Measurements from ENCODE around the gene PAQR4. TPM values are rescaled to one million over a fixed set of nuclear protein-coding genes. Genes with fewer than 3 reads are reported as not detected.

Gene PAQR4
- total and polyA plus RNA-seq, 2 of the 13 experiments (the other 11 are each of a cell fraction or from before 2014, with no cell fraction given): 15.9 to 24.8 TPM

- TF ChIP-seq, protein P1, sequence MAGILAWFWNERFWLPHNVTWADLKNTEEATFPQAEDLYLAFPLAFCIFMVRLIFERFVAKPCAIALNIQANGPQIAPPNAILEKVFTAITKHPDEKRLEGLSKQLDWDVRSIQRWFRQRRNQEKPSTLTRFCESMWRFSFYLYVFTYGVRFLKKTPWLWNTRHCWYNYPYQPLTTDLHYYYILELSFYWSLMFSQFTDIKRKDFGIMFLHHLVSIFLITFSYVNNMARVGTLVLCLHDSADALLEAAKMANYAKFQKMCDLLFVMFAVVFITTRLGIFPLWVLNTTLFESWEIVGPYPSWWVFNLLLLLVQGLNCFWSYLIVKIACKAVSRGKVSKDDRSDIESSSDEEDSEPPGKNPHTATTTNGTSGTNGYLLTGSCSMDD (CRISPR knock-in tag; IDR thresholded peaks at IDR 0.05): no peak
- TF ChIP-seq, protein P2, sequence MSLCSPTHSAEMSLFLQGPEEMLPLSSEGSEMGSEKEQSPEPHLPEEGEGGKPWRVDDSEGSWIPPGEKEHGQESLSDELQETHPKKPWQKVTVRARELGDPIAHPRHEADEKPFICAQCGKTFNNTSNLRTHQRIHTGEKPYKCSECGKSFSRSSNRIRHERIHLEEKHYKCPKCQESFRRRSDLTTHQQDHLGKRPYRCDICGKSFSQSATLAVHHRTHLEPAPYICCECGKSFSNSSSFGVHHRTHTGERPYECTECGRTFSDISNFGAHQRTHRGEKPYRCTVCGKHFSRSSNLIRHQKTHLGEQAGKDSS (CRISPR knock-in tag; IDR thresholded peaks at IDR 0.05; ENCODE audit: borderline replicate concordance, low read depth): no peak; the same call in 1 of the 2 replicates
- TF ChIP-seq, protein P3, sequence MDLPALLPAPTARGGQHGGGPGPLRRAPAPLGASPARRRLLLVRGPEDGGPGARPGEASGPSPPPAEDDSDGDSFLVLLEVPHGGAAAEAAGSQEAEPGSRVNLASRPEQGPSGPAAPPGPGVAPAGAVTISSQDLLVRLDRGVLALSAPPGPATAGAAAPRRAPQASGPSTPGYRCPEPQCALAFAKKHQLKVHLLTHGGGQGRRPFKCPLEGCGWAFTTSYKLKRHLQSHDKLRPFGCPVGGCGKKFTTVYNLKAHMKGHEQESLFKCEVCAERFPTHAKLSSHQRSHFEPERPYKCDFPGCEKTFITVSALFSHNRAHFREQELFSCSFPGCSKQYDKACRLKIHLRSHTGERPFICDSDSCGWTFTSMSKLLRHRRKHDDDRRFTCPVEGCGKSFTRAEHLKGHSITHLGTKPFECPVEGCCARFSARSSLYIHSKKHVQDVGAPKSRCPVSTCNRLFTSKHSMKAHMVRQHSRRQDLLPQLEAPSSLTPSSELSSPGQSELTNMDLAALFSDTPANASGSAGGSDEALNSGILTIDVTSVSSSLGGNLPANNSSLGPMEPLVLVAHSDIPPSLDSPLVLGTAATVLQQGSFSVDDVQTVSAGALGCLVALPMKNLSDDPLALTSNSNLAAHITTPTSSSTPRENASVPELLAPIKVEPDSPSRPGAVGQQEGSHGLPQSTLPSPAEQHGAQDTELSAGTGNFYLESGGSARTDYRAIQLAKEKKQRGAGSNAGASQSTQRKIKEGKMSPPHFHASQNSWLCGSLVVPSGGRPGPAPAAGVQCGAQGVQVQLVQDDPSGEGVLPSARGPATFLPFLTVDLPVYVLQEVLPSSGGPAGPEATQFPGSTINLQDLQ (CRISPR knock-in tag; IDR thresholded peaks at IDR 0.05): 0 out of 2 replicates have a peak, but pooled peaks have one; percentile 26
- TF ChIP-seq KLF11 (CRISPR knock-in tag; IDR thresholded peaks at IDR 0.05): no peak; the same call in 1 of the 2 replicates
- no peak for TF ChIP-seq ZNF232 (CRISPR knock-in tag; IDR thresholded peaks at IDR 0.05; ENCODE audit: borderline replicate concordance)
- no peak; the same call in 1 of the 2 replicates for TF ChIP-seq MTERF4 (CRISPR knock-in tag; IDR thresholded peaks at IDR 0.05)
- TF ChIP-seq LBX2 (CRISPR knock-in tag; IDR thresholded peaks at IDR 0.05; ENCODE audit: borderline replicate concordance): peak; percentile 85; the same call in 1 of the 2 replicates
- peak; percentile 58; the same call in 1 of the 2 replicates for TF ChIP-seq HINFP (CRISPR knock-in tag; IDR thresholded peaks at IDR 0.05; ENCODE audit: low read depth)
- peak; percentile 69; the same call in 1 of the 2 replicates for TF ChIP-seq ZNF558 (CRISPR knock-in tag; IDR thresholded peaks at IDR 0.05; ENCODE audit: borderline replicate concordance)
- TF ChIP-seq ZNF484 (CRISPR knock-in tag; IDR thresholded peaks at IDR 0.05; ENCODE audit: borderline replicate concordance, low read depth): no peak
- TF ChIP-seq JUNB (CRISPR knock-in tag; IDR thresholded peaks at IDR 0.05; ENCODE audit: borderline replicate concordance): no peak
- TF ChIP-seq, protein P4, sequence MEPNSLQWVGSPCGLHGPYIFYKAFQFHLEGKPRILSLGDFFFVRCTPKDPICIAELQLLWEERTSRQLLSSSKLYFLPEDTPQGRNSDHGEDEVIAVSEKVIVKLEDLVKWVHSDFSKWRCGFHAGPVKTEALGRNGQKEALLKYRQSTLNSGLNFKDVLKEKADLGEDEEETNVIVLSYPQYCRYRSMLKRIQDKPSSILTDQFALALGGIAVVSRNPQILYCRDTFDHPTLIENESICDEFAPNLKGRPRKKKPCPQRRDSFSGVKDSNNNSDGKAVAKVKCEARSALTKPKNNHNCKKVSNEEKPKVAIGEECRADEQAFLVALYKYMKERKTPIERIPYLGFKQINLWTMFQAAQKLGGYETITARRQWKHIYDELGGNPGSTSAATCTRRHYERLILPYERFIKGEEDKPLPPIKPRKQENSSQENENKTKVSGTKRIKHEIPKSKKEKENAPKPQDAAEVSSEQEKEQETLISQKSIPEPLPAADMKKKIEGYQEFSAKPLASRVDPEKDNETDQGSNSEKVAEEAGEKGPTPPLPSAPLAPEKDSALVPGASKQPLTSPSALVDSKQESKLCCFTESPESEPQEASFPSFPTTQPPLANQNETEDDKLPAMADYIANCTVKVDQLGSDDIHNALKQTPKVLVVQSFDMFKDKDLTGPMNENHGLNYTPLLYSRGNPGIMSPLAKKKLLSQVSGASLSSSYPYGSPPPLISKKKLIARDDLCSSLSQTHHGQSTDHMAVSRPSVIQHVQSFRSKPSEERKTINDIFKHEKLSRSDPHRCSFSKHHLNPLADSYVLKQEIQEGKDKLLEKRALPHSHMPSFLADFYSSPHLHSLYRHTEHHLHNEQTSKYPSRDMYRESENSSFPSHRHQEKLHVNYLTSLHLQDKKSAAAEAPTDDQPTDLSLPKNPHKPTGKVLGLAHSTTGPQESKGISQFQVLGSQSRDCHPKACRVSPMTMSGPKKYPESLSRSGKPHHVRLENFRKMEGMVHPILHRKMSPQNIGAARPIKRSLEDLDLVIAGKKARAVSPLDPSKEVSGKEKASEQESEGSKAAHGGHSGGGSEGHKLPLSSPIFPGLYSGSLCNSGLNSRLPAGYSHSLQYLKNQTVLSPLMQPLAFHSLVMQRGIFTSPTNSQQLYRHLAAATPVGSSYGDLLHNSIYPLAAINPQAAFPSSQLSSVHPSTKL (CRISPR knock-in tag; IDR thresholded peaks at IDR 0.05): 0 out of 2 replicates have a peak, but pooled peaks have one; percentile 10
- TF ChIP-seq ZNF17 (CRISPR knock-in tag; IDR thresholded peaks at IDR 0.05): no peak; the same call in 1 of the 2 replicates
- TF ChIP-seq PPARG (CRISPR knock-in tag; conservative IDR thresholded peaks at IDR 0.05): no peak
- no peak for TF ChIP-seq ZNF138 (CRISPR knock-in tag; IDR thresholded peaks at IDR 0.05; ENCODE audit: low read depth)
Observed at GRCh38 chr16:2980227-2981176, 11.4 kb downstream of the PAQR4 start, which contains the start of gene PKMYT1 (continued).
